A673 (cell line): ENCODE results near the gene GGT1. TPM values are rescaled to one million over a fixed set of nuclear protein-coding genes. Genes with fewer than 3 reads are reported as not detected.
"Not testable (repeated sequence)": the region's sequence is repeated elsewhere in the genome, so short reads cannot be mapped to it uniquely, and the experiment has no call there.

Experiments used
- BruUV-seq: library from RNA; stranded (reverse); fragments of 400-500 nt; replicated peaks from 2 replicates; lab custom pipeline; 2021; lab: Mats Ljungman, UMichigan
- CTCF ChIA-PET: fragments of 300-600 bp; sonication (Branson Sonifier 250); formaldehyde crosslinking; loops from one replicate; lab custom pipeline; 2022; ENCODE audit warnings: antibody characterized with exemption; lab: Charles Lee
- POLR2A ChIA-PET: fragments of 300-600 bp; sonication (Branson Sonifier 250); formaldehyde crosslinking; loops from one replicate; lab custom pipeline; 2022; ENCODE audit warnings: antibody characterized with exemption; ENCODE audit not compliant: low non-redundant PET; lab: Charles Lee
- DNase-seq: peaks from one replicate; pipeline ENCODE4 v3.0.0-alpha.2; 2015; ENCODE audit warnings: low spot score
- H3K27ac ChIP-seq: fragments of 200-600 bp; sonication (generic); 2 replicates; pipeline ENCODE4 v1.5.1; 2016; ENCODE audit warnings: mixed run types, low read depth, mild to moderate bottlenecking, mixed read lengths, antibody characterized with exemption, low read length; ENCODE audit not compliant: poor library complexity, severe bottlenecking
- H3K27me3 ChIP-seq: fragments of 200-600 bp; sonication (generic); replicated peaks from 2 replicates; pipeline ENCODE4 v1.6.1; 2017; ENCODE audit warnings: mixed run types, low read depth, mild to moderate bottlenecking, mixed read lengths, antibody characterized with exemption, low read length; ENCODE audit not compliant: insufficient read depth, poor library complexity
- H3K36me3 ChIP-seq: fragments of 200-600 bp; sonication (generic); 2 replicates; pipeline ENCODE4 v1.6.1; 2016; ENCODE audit warnings: mixed run types, mild to moderate bottlenecking, mixed read lengths, antibody characterized with exemption, low read length; ENCODE audit not compliant: insufficient read depth, poor library complexity, severe bottlenecking
- H3K4me1 ChIP-seq: fragments of 200-600 bp; sonication (generic); 2 replicates; pipeline ENCODE4 v1.6.1; 2017; ENCODE audit warnings: mixed run types, mild to moderate bottlenecking, mixed read lengths, antibody characterized with exemption, low read length; ENCODE audit not compliant: insufficient read depth, poor library complexity, severe bottlenecking
- H3K4me3 ChIP-seq: fragments of 200-600 bp; sonication (generic); 2 replicates; pipeline ENCODE4 v1.5.1; 2016; ENCODE audit warnings: low read depth, mixed run types, mild to moderate bottlenecking, mixed read lengths, low read length; ENCODE audit not compliant: poor library complexity, severe bottlenecking
- H3K9me3 ChIP-seq: fragments of 200-600 bp; sonication (generic); 2 replicates; pipeline ENCODE4 v1.6.1; 2016; ENCODE audit warnings: mixed run types, low read depth, mild to moderate bottlenecking, mixed read lengths, antibody characterized with exemption, low read length; ENCODE audit not compliant: poor library complexity, severe bottlenecking
- intact Hi-C: fragments of 100-400 bp; cut with micrococcal nuclease; formaldehyde crosslinking; loops from one replicate; pipeline ENCODE4 v1.10.0; 2022; ENCODE audit not compliant: unreplicated experiment
- total RNA-seq: library from RNA; stranded (reverse); gene quantifications from 2 replicates; pipeline ENCODE4 v1.2.3, GENCODE V29; 2021

GGT1 gene
- total RNA-seq, 1 experiment from 2014 or later, result 3.3 TPM

DNA sequence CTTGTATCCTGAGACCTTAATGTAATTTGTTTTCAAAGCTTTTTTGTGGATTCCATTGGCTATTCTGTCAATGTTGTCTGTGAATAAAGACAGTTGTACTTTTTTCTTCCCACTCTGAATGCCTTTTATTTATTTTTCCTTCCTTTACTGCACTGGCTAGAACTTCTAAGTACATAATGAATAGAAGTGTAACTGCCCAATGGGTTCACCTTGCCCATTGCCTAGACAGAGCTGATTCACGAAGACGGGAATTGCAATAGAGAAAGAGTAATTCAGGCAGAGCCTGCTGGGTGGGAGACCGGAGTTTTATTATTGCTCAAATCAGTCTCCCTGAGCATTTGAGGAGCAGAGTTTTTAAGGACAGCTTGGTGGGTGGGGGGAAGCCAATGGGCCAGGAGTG lies 62.4 kb downstream of the GGT1 start:
- DNase-seq, H3K9me3 ChIP-seq, BruUV-seq, H3K4me3 ChIP-seq, H3K27me3 ChIP-seq, H3K36me3 ChIP-seq, intact Hi-C loops, H3K27ac ChIP-seq, H3K4me1 ChIP-seq, POLR2A ChIA-PET, CTCF ChIA-PET: not testable (repeated sequence)

DNA sequence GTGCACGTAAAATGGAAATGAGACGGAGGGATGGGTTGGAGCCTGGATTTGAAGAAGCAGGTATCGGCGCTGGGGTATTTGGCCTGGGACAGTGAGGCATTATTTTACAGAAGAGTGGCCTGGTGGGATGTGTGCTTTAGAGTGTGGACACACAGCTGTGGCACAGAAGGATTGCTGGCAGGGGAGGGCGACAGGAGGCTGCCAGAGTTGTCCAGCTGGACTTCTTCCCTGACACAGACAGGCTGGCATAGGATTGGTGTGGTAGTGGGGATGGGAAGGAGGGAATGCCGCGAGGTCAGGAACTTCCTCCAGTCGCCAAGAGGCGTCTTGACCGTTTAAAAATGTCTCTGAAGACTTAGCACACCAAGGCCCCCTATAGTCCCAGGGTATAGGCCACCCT lies 64.9 kb downstream of the GGT1 start:
- H3K4me3 ChIP-seq, DNase-seq, intact Hi-C loops, CTCF ChIA-PET, H3K9me3 ChIP-seq, H3K27ac ChIP-seq, H3K36me3 ChIP-seq, H3K4me1 ChIP-seq, BruUV-seq, H3K27me3 ChIP-seq, POLR2A ChIA-PET: not testable (repeated sequence)

DNA sequence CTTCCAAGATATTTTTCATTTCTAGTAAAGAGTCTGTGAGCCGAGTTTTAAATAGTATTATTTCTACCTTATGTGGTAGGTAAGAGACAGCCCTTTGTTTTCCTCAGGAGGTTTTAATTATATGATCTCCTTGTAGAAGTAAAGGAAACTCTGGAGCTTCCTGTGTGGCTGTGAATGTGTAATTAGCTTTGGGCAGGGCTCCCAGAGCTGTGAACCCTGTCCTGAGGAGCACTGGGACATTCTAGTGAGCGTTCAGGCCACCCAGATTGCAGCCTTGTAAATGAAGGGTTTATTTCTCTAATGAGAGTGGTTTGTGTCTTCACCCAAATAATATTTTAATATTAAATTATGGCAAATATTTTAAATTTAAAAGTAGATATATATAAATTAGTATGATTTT lies 69.5 kb downstream of the GGT1 start:
- H3K27me3 ChIP-seq, BruUV-seq, H3K4me3 ChIP-seq, H3K4me1 ChIP-seq, DNase-seq, CTCF ChIA-PET, H3K9me3 ChIP-seq, POLR2A ChIA-PET, H3K36me3 ChIP-seq, intact Hi-C loops, H3K27ac ChIP-seq: not testable (repeated sequence)

Other genes starting within 250 kb of the GGT1 start
- 9.6 and 10.9 TPM in 2 replicates for gene ADORA2A, start 175.6 kb upstream of the GGT1 start, total RNA-seq
- gene UPB1, start 107.9 kb upstream of the GGT1 start, total RNA-seq, result 0.11 and 0.35 TPM in 2 replicates
- 70.5 and 75.3 TPM in 2 replicates for gene GUCD1, start 48.1 kb upstream of the GGT1 start, total RNA-seq
- gene SNRPD3, start 47.2 kb upstream of the GGT1 start, total RNA-seq, result 216 and 220 TPM in 2 replicates
- gene LRRC75B, start 10.1 kb upstream of the GGT1 start, total RNA-seq, result 0.86 and 2.2 TPM in 2 replicates
- gene PIWIL3, start 171.5 kb downstream of the GGT1 start, total RNA-seq, result not detected in 2 replicates
- gene SGSM1, start 203.0 kb downstream of the GGT1 start, total RNA-seq, result not detected in 2 replicates